ENCODE measurements around the gene EML4.

The EML4 gene

GRCh38 chr2:42337356-42337820 is 168.2 kb downstream of the EML4 start:
- DNase-seq (ENCODE audit: low read depth), result no peak
- no peak for TF ChIP-seq CTCF (IDR thresholded peaks at IDR 0.05; ENCODE audit: control insufficient read depth, extremely low read depth, insufficient read depth)
- H3K4me3 ChIP-seq (ENCODE audit: low read depth, low read length), result no peak overlapping the region

- H3K4me3 ChIP-seq (ENCODE audit: low read depth, low read length), result no peak overlapping the region
- TF ChIP-seq CTCF (IDR thresholded peaks at IDR 0.05; ENCODE audit: control insufficient read depth, extremely low read depth, insufficient read depth), result no peak
- no peak for DNase-seq (ENCODE audit: low read depth)
These were observed 168.9 kb downstream of the EML4 start for GRCh38 chr2:42337846-42338566.

- DNase-seq (ENCODE audit: low read depth), result no peak
- no peak for TF ChIP-seq CTCF (IDR thresholded peaks at IDR 0.05; ENCODE audit: control insufficient read depth, extremely low read depth, insufficient read depth)
- H3K4me3 ChIP-seq (ENCODE audit: low read depth, low read length), result no peak overlapping the region
These were observed 169.5 kb downstream of the EML4 start for GRCh38 chr2:42338567-42339190.

- TF ChIP-seq CTCF (IDR thresholded peaks at IDR 0.05; ENCODE audit: control insufficient read depth, extremely low read depth, insufficient read depth), result no peak
- no peak for DNase-seq (ENCODE audit: low read depth)
- H3K4me3 ChIP-seq (ENCODE audit: low read depth, low read length), result no peak overlapping the region
These were observed 170.2 kb downstream of the EML4 start for GRCh38 chr2:42339191-42339912.

GRCh38 chr2:42340045-42340937 is 171.1 kb downstream of the EML4 start:
- TF ChIP-seq CTCF (IDR thresholded peaks at IDR 0.05; ENCODE audit: control insufficient read depth, extremely low read depth, insufficient read depth), result no peak
- H3K4me3 ChIP-seq (ENCODE audit: low read depth, low read length), result no peak overlapping the region
- no peak for DNase-seq (ENCODE audit: low read depth)

GRCh38 chr2:42340938-42341636 is 171.9 kb downstream of the EML4 start:
- no peak for DNase-seq (ENCODE audit: low read depth)
- no peak for TF ChIP-seq CTCF (IDR thresholded peaks at IDR 0.05; ENCODE audit: control insufficient read depth, extremely low read depth, insufficient read depth)
- H3K4me3 ChIP-seq (ENCODE audit: low read depth, low read length), result no peak overlapping the region
